Right lobe of liver (tissue), 4 donors: ENCODE measurements around the gene EIF2B2.
"Not testable (repeated sequence)": the region's sequence is repeated elsewhere in the genome, so short reads cannot be mapped to it uniquely, and the experiment has no call there.

Experiments
- CTCF ChIP-seq, 4 donors: fragments of 200-600 bp in 3 of 4; fragments of 450-650 bp in 1 of 4; IDR thresholded peaks; one replicate each; pipeline versions ENCODE4 v1.5.1 to v1.8.0; 2016 to 2022; ENCODE audit warnings: antibody characterized with exemption in 4 of 4, mild to moderate bottlenecking in 2 of 4
- POLR2A ChIP-seq: fragments of 450-650 bp; IDR thresholded peaks from one replicate; pipeline ENCODE4 v1.6.1; 2017; ENCODE audit warnings: antibody characterized with exemption, mild to moderate bottlenecking
- donor health status: DM: no; HTN: no; CAD: no.
- donor health status: DM: no; HTN: no; CAD: no.
- donor health status: DM: no; HTN: yes; CAD: no.

- TF ChIP-seq CTCF (IDR thresholded peaks at IDR 0.05); POLR2A: not testable (repeated sequence)
These were observed 8.5 kb upstream of the EIF2B2 start for GRCh38 chr14:74994182-74994581.
